ENCODE results near the gene SYT6.

- no peak for TF ChIP-seq POLR2A (IDR thresholded peaks at IDR 0.05)
- TF ChIP-seq CTCF (IDR thresholded peaks at IDR 0.05) = no peak
Measured at GRCh38 chr1:114167226-114167625, 13.6 kb upstream of the SYT6 start.

Data from testis (tissue), 2 donors.